H4 (cell line): ENCODE measurements around the gene HOXC6. TPM values are rescaled to one million over a fixed set of nuclear protein-coding genes. Genes with fewer than 3 reads are reported as not detected.

Experiments used
- DNase-seq: peaks from one replicate; pipeline ENCODE4 v3.0.0-alpha.2; 2015; ENCODE audit warnings: low spot score
- total RNA-seq: library from RNA; depleted of rRNA; stranded (reverse); fragments of >200 nt; shearing (Covaris generic); gene quantifications from 2 replicates; pipeline ENCODE4 v1.2.3, GENCODE V29; 2014

The HOXC6 gene
- total RNA-seq, 1 experiment from 2014 or later, result 0.27 TPM

GRCh38 chr12:54029529-54030441 is 1.5 kb downstream of the HOXC6 start:
- no peak for DNase-seq

GRCh38 chr12:54030442-54030801 is 2.2 kb downstream of the HOXC6 start:
- DNase-seq, result no peak

GRCh38 chr12:54030889-54031471 is 2.7 kb downstream of the HOXC6 start:
- DNase-seq, result no peak

GRCh38 chr12:54031480-54031879 is 3.2 kb downstream of the HOXC6 start:
- no peak for DNase-seq

- no peak for DNase-seq
Measured at GRCh38 chr12:54032086-54032619, 3.9 kb downstream of the HOXC6 start.

- DNase-seq, result no peak
Measured at GRCh38 chr12:54032627-54033100, 4.4 kb downstream of the HOXC6 start, which contains the start of gene HOXC5. Gene HOXC5, plus strand, starts transcription at chr12:54033050. Its CDS starts 73 bp downstream, at chr12:54033123.

- DNase-seq, result no peak
Measured at GRCh38 chr12:54033106-54033979, 5.1 kb downstream of the HOXC6 start.

GRCh38 chr12:54033980-54034784 is 5.9 kb downstream of the HOXC6 start:
- no peak for DNase-seq

- DNase-seq, result no peak
Measured at GRCh38 chr12:54034785-54035310, 6.6 kb downstream of the HOXC6 start.

GRCh38 chr12:54035568-54036264 is 7.5 kb downstream of the HOXC6 start:
- no peak for DNase-seq

- DNase-seq, result peak; percentile 45
Measured at GRCh38 chr12:54036620-54037359, 8.6 kb downstream of the HOXC6 start.

GRCh38 chr12:54037360-54038283 is 9.4 kb downstream of the HOXC6 start:
- no peak for DNase-seq

GRCh38 chr12:54038284-54038870 is 10.1 kb downstream of the HOXC6 start:
- DNase-seq, result no peak

GRCh38 chr12:54038871-54039414 is 10.7 kb downstream of the HOXC6 start:
- no peak for DNase-seq

- no peak for DNase-seq
Measured at GRCh38 chr12:54039417-54040147, 11.3 kb downstream of the HOXC6 start.

GRCh38 chr12:54040148-54040494 is 11.9 kb downstream of the HOXC6 start:
- no peak for DNase-seq

- no peak for DNase-seq
Measured at GRCh38 chr12:54040648-54041047, 12.4 kb downstream of the HOXC6 start.
